Stromal cell of bone marrow (primary cell): Measurements from ENCODE around the gene CCDC13.
"Not testable (repeated sequence)": the region's sequence is repeated elsewhere in the genome, so short reads cannot be mapped to it uniquely, and the experiment has no call there.

Experiments
- DNase-seq: peaks from one replicate; pipeline ENCODE4 v3.0.0-alpha.2; 2012; ENCODE audit warnings: low read depth

Gene CCDC13, protein sequence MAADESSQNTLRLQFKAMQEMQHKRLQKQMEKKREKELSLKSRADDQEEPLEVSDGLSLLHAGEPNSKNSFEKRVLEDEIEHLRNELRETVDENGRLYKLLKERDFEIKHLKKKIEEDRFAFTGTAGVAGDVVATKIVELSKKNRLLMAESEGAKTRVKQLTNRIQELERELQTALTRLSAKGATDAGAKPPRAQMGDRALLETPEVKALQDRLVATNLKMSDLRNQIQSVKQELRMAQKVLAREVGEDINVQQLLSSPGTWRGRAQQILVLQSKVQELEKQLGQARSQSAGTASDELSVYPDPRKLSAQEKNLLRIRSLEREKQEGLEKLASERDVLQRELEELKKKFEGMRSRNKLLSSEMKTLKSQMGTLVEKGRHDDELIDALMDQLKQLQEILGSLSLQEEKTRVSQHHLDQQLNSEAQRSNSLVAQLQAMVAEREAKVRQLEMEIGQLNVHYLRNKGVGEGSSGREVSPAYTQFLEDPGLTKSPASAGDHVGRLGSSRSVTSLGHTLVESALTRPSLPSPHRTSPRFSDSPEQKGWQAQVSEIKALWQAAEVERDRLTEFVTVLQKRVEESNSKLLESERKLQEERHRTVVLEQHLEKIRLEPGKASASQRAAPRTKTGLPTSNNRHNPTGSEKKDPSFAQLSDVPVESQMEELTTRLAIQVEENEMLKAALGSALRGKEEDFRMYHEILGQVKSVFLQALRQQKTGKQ

DNA sequence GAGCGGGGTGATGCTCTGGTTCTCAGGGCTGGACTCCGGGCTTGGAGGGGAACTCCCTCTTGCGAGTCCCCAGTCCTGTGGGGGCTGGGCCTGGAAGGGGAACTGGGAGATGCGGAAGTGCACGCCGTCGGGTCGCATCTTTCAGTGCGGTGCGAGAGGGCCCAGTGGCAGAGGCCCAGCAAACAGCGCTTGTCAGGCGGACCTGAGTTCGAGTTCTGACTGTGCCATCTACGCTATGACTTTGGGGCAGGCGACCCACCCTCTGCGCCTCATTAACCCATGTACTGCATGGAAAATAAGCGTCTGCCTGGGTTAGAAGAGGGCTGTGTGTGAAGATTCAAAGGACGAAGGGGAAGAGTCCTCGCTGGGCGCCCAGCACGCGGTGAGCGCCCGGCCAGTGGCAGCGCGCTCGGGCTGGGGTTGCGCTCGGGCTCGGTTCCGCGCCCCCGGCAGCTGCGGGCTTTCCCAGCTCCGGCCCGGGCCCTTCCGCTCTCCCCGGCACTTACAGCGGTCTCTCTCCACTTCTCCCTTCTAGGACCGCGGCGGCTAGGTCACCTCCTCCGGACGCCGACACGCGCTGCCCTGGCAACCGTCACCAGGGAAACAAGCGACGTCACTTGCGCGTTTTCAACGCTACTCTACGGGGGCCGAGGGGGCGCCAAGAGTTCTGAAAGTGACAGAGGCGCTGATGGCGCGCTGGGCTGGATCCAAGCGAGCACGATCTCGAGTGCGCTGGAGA, at the start of gene CCDC13:
CCDC13 (minus strand) TSS at position 584 of the 739 bp plus-strand sequence. CDS start 14,908 bp downstream, outside the sequence.
- peak; percentile 84 for DNase-seq

GRCh38 chr3:42822828-42823227, 49.8 kb upstream of the CCDC13 start:
- no peak for DNase-seq

DNA sequence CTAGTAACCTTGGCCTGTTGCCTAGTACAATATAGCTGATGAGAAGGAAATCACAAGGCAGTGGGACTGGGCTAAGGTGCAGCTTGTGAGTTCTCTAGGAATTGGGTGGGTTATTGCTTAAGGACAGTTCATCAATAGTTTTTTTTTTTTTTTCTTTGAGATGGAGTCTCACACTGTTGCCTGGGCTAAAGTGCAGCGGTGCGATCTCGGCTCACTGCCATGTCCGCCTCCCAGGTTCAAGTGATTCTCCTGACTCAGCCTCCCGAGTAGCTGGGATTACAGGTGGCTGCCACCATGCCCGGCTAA, 47.6 kb upstream of the CCDC13 start:
- DNase-seq = no peak

DNA sequence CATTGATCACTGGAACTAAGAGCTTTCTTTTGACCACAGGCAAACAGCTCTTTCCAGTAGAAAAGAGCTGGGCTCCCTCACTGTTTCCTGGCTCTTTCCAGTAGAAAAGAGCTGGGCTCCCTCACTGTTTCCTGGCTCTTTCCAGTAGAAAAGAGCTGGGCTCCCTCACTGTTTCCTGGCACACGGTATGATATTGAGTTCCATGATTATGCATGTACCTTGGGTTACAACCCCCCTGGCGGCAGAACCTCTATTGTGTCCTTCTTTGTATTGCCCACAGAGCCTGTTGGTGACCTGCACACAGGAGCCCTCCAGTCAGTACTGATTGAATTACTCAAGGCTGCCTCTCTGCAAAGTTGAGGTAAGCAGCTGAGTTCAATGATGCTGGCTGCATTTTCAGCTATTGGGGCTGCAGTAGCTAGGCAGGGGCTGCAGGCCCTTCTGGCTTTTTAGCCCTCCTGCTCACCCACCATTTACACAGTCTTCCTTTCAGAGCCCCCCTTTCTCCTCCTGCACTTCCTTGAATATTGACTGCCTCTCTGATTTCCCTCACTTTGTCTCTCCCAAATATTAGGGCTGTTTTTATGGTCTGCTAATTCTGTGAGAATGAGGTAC, 46.4 kb upstream of the CCDC13 start:
- no peak for DNase-seq

DNA sequence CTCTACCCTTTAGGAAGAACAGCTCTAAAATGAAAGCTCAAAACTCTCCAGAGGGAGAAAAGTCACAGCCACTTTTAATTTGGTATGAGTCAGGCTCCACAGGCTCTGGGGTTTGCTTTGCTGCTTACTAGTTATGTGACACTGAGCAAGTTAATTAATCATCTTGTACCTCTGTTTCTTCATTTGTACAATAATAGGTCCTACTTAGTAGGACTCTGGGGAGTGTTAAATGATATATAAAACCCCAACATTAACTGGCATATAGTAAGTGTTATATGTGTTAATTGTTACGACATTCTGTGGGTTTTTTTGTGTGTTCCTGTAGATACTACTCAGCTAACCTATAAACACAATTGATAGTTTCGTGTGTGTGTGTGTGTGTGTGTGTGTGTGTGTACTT, 42.8 kb upstream of the CCDC13 start:
- DNase-seq = no peak

- no peak for DNase-seq
These were observed 42.0 kb upstream of the CCDC13 start for GRCh38 chr3:42814914-42815507.

DNA sequence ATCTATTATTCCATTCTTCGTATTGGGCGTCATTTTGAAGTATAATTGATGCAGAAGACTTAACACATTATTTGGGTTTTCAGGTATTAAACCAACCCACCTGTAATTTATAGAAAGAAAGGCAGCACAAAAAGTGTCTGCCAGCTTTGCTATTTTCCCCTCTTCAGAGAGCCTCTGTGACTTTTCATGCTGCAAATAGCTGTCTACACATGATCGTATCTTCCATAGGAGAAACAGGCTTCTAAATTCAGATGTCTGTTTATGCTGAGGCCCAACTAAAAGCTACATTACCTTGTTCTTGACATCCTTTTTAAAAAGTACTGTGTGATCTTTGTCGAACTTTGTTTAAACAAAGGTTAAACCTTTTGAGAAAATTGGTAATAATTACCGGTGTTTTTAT, 41.2 kb upstream of the CCDC13 start:
- DNase-seq = no peak

DNA sequence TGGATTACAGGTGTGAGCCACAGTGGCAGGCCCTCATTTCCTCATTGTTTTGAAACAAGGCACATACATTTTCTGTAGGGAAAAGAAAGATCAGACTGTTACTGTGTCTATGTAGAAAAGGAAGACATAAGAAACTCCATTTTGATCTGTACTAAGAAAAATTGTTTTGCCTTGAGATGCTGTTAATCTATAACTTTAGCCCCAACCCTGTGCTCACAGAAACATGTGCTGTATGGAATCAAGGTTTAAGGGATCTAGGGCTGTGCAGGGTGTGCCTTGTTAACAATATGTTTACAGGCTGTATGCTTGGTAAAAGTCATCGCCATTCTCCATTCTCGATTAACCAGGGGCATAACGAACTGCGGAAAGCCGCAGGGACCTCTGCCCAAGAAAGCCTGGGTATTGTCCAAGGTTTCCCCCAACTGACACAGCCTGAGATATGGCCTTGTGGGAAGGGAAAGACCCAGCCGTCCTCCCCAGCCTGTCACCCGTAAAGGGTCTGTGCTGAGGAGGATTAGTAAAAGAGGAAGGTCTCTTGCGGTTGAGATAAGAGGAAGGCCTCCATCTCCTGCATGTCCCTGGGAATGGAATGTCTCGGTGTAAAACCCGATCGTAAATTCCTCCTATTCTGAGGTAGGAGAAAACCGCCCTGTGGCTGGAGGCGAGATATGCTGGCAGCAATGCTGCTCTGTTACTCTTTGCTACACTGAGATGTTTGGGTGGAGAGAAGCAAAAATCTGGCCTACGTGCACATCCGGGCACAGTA, 38.2 kb upstream of the CCDC13 start:
- not testable (repeated sequence) for DNase-seq

DNA sequence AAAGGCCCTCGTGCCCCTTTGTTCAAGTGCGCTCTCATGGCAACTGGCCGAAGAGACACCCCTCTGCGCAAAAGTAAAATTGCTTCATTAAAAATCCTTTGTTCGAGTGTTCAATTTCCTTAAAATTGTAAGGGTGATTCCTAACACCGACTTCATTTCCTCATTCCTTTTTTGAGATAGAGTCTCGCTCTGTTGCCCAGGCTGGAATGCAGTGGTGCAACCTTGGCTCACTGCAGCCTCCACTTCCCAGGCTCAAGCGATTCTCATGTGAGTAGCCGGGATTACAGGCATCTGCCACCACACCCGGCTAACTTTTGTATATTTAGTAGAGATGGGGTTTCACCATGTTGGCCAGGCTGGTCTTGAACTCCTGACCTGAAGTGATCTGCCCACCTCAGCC, 37.7 kb upstream of the CCDC13 start:
- not testable (repeated sequence) for DNase-seq

- DNase-seq = no peak
These were observed 36.1 kb upstream of the CCDC13 start, which contains the start of gene ACKR2 for GRCh38 chr3:42809202-42809601. TSS of gene ACKR2 (plus strand) at chr3:42809445. CDS start at chr3:42864503, 55,058 bp downstream.

DNA sequence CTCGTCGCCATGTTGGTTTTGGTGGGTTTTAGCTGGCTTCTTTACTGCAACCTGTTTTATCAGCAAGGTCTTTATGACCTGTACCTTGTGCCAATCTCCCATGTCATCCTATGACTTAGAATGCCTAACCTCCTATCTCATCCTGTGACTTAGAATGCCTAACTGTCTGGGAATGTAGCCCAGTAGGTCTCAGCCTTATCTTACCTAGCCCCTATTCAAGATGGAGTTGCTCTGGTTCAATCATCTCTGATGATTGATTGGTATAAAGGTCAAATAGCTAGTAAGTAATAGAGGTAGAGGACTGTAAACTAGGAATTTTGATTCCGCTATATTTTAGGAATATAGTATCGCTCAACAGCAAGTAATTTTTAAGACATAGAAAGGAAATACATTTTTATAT, 34.9 kb upstream of the CCDC13 start:
- DNase-seq = no peak

DNA sequence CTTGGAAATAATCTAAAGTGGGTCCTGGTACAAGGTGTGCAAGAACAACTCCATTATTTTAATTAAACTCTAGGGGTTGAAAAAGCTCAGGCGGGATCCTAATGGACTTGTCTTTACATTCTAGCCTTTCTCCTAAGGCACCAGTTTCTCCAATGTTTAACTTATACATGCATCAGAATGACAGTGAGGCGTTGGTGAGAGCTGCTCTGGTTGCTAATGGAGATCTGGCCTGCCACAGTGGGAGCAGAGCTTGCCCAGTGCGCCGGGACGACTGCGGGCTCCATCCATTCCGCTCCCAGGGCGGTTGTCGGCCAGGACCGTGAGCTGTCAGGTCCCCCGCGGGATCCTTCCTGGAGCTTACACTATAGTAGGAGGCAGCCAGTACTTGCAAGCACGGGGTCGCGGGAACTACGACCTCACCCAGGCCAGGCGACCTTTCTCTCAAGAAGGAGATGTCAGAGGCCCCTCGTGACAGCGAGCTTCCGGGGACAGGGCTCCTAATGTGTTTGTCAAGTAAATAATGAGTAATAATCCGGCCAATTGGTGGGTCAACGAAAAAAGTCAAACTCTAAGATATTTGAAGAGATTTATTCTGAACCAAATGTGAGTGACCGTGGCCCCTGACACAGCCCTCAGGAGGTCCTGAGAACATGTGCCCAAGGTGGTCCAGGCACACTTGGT, 32.2 kb upstream of the CCDC13 start:
- DNase-seq = no peak

GRCh38 chr3:42804831-42805132, 31.7 kb upstream of the CCDC13 start:
- no peak for DNase-seq

GRCh38 chr3:42804106-42804830, 31.2 kb upstream of the CCDC13 start, which contains the start of gene HIGD1A:
TSS of gene HIGD1A (minus strand) at chr3:42804490. CDS start at chr3:42794253, 10,237 bp downstream.
- peak; percentile 92 for DNase-seq

GRCh38 chr3:42803414-42804105, 30.5 kb upstream of the CCDC13 start:
- no peak for DNase-seq

DNA sequence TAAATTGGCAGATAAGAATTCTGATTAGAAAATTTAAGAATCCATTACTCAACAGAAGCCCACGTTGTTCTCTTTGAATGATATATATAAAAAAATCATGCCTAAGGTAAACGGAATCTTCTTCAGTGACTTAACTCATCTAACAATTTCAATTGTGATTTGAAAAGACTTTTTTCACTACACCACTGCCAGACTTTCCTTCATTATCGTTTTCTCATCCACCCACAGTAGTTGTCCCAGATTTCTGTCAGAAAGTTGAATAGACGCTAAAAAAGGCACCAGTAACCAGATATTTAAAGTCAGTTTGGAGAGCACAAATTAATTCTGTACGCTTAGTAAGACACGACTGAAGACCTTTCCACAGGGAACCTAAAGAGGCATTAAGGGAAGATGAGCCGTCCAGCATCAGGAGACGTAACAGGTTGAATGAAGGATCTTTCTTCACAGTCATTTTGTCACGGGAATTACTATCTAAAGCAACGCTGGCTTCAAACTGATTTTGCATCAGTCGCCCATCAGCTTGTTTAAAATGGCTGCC, 29.9 kb upstream of the CCDC13 start:
- DNase-seq = no peak

DNA sequence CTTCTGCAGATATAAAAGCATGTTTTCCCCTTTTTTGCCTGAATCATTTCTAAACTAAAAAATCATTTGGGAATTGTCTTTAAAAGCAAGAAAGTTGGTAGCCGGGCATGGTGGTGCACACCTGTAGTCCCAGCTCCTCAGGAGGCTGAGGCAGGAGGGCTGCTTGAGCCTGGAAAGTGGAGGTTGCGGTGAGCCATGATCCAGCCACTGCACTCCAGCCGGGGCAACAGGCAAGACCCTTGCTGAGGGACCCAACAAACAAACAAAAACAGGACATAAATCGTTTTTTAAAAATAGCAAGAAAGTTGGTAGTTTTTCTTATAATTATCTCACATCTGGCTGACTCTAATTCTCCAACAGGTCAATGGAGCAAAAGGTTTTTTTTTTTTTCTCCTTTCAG, 28.7 kb upstream of the CCDC13 start:
- no peak for DNase-seq

DNA sequence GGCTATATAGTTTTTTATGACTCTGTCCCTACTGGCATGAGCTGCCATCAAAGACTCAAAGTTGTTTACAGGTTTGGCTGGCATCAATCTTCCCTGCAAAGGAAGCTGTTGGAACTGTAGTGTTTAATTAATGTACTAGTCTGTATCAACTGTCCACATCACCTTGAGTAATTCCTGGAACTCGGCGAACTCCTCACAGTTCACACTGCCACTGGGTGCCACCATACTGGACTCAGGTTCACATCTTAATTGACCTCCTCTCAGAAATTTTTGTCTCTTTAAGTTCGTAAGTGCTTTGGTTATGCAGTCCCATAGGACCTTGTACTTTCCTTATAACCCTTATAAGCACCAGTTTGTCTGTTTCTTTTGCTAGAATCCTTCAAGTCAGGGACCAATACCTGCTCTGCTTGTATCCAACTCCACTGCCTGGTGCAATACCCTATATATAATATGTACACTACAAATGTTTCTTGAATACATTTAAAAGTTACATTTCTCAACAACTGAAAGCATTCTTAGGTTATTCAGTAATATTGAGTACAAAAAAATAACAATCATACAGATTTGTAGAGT, 28.1 kb upstream of the CCDC13 start:
- no peak for DNase-seq

DNA sequence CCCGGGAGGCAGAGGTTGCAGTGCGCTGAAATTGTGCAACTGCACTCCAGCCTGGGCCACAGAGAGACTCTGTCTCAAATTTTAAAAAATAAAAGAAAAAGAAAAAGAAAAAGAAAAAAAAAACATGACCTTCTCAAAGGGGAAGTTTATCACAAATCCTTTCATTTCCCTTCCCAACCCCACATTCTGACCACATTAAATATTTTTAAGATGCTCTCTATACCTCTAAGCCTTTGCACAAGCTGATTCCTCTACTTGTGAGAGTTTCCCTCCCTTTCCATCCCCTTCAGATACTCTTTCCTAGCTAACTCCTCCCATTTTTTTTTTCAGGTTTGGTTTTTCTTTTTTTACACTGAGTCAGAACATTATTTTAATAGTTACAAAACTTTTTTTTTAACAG, 27.2 kb upstream of the CCDC13 start:
- no peak for DNase-seq
